Cardiac septum (tissue), 1 donor: ENCODE results near the gene TRIM36. TPM values are rescaled to one million over a fixed set of nuclear protein-coding genes. Genes with fewer than 3 reads are reported as not detected.

Experiments used
- DNase-seq: peaks from one replicate; pipeline ENCODE4 v3.0.0-alpha.2; 2020; ENCODE audit warnings: low spot score
- intact Hi-C: fragments of 100-400 bp; cut with DNase I; formaldehyde crosslinking; loops from one replicate; pipeline ENCODE4 v1.14.0; 2022
- long read RNA-seq: library from polyadenylated mRNA; unstranded; transcript quantifications from one replicate; pipeline ENCODE4 v2.0.0, GENCODE V29; 2021
- total RNA-seq: library from RNA; stranded (reverse); fragmentation: NEBNext Ultra II Directional; extraction: Animal tissue kit (Norgen Biotek cat#: 25700); gene quantifications from one replicate; pipeline ENCODE4 v1.2.1, GENCODE V29; 2021
- donor health status: DM: no; HTN: no; CAD: no.

Gene TRIM36, protein sequence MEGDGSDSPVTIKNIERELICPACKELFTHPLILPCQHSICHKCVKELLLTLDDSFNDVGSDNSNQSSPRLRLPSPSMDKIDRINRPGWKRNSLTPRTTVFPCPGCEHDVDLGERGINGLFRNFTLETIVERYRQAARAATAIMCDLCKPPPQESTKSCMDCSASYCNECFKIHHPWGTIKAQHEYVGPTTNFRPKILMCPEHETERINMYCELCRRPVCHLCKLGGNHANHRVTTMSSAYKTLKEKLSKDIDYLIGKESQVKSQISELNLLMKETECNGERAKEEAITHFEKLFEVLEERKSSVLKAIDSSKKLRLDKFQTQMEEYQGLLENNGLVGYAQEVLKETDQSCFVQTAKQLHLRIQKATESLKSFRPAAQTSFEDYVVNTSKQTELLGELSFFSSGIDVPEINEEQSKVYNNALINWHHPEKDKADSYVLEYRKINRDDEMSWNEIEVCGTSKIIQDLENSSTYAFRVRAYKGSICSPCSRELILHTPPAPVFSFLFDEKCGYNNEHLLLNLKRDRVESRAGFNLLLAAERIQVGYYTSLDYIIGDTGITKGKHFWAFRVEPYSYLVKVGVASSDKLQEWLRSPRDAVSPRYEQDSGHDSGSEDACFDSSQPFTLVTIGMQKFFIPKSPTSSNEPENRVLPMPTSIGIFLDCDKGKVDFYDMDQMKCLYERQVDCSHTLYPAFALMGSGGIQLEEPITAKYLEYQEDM
- total RNA-seq: 0.75 TPM
- long read RNA-seq: 0 reads

DNA sequence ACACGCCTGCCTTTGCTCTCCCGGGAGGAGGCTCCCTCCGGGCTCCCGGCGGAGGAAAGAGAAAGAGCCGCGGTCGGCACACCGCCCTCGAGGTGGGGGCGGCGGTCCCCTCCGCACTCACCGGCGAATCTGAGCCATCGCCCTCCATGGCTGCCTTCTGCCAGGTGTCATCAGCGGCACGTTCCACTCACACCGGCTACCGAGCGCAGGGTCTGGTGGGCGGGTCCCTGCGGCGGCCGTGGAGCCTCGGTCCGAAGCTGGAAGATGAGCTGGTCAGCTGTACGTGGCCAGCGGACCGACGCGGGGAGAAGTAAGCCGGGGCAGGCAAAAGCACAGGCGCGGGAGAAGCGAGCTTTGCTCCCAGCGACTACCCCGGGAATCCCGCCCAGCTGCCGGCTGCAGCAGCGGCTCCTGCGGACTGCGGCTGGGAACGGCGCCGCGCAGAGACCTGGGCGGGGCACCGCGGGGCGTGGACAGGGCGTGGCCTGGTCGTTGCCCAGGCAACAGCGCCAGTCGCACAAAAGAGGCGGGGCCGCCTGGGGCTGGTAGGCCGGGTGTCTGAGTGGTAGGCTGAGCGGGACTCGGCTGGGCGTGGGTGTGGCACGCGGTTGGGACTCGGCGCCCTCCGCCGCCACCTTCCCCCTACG is at the start of gene TRIM36:
Gene TRIM36 (minus strand): TSS at position 422 of the 647 bp plus-strand sequence. CDS start 274 bp downstream, at position 148.
- intact Hi-C loops: loop anchor here (10.0 kb wide), 1 partner anchor 675 kb away; the partner anchor contains the start of genes AP3S1 and ATG12
- peak; percentile 95 for DNase-seq

DNA sequence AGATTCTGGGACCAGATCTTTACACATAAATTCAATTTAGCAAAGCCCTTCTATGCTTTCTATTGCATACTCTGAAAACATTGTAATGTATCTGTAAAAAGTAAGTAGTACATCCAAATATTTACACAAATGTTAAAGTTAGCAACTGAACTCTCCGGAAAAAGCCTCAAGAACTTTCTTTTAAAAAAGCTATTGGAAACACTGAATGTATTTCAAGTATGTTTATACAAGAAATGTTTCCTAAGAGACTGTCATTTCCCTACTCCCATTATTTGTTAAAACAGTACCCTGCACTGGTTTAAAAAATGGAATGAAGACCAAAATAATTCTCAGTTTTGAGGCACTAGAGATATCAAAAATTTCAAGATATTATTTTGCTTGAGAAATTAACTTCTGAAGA is 44.8 kb upstream of the TRIM36 start:
- no peak for DNase-seq
- intact Hi-C loops: no loop called here

DNA sequence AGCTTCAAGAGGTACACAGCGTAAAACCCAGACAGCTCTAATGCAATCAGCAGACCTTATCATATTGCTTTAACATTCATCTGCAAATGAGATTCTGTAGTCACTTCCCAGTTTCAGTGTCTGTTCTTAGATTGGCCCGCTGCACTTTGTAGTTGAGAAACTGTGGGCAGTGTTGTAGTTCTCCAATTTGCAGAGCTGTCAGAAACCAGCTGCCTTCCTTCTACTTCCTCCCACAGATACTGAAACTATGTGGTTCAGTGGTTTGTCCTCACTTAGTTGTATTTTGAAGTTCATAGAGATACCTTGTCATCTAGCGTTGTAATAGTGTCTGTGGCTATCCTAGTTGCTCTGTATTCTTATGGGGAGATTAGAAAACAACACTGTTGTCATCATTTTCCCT is 39.6 kb upstream of the TRIM36 start:
- peak; percentile 75 for DNase-seq
- intact Hi-C loops: no loop called here

DNA sequence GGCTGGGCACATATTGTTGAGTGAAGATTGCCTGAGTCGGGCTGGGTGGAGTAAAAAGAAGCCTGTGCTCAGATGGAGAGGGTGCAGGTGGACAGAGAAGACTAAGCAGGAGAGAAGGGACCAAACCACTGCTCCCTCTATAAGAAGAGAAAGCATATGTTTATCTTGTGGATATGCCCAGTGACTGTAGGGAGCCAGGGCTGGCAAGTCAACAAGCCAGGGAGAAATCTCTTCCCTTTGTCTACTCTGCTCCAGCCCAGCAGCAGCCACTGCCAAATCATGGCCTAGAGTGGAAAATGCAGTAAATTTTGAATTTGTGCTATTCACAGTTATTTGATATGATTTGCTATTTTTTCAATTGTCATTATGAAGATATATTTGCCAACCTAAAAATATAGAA is 33.2 kb upstream of the TRIM36 start:
- intact Hi-C loops: no loop called here
- no peak for DNase-seq

DNA sequence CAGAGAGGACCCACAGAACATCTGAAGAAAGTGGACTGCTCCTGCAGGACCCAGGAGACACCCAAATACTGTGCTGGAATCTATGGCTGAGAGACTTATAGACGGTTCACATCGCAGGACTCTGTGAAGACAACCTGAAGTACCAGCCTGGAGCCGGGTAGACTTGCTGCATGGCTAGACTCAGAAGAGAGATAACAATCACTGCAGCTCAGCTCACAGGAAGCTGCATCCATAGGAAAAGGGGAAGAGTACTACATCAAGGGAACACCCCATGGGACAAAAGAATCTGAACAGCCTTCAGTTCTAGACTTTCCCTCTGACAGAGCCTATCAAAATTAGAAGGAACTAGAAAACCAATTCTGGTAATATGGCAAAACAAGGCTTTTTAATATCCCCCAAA is 26.5 kb upstream of the TRIM36 start:
- no peak for DNase-seq
- intact Hi-C loops: no loop called here

DNA sequence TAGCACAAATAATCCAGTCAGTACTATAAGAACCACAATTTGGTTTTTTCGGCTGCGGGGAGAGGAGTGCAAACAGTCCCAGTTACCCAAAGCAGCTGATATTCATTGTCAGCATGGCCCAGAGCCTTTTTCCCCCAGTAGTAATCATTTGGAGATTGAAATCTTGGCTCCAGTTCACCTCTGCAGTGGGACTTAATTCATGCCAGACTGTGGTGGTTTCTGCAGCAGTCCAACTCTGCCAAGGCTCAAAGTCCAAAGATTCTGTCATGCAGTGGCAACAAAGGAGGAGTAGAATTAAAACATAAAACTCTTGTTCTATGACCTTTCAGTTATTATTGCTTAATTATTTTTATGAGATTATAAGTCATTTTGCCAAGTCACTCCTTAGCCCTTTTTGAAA is 25.0 kb upstream of the TRIM36 start:
- intact Hi-C loops: no loop called here
- DNase-seq: no peak

DNA sequence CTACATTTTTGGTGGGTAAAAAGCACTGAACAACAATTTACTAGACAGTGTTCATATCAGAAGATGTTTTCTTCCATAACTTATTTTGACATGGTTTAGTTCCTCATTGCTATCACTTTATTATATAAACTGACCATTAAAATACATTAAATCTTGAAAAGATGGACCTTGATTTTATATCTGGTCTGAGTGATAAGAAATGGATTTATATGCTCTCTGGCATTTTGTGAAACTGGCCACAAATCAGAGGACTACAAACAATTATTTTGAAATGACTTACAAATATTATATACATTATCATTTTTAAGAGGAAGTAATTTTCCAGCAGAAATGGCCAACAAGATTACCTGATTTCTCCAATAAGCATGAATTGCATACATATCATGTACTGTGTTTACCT is 23.6 kb upstream of the TRIM36 start:
- intact Hi-C loops: no loop called here
- DNase-seq: no peak

DNA sequence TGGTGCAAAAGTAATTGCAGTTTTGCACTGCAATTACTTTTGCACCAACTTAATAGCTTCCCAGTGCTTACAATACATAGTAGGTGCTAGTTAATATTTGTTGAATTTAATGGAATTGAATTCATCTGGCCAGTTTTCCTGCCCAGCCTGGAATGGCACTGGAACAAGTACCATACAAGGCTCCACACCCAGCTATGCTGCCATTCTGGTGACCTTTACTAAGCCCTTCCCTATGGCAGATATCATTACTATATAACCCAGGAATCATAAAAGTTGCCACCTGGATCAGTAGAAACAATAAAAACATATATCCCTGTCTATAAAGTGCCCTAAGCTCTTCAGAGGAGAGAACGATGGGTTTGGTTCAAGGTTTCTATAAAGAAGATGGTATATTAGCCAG is 22.4 kb upstream of the TRIM36 start:
- intact Hi-C loops: no loop called here

DNA sequence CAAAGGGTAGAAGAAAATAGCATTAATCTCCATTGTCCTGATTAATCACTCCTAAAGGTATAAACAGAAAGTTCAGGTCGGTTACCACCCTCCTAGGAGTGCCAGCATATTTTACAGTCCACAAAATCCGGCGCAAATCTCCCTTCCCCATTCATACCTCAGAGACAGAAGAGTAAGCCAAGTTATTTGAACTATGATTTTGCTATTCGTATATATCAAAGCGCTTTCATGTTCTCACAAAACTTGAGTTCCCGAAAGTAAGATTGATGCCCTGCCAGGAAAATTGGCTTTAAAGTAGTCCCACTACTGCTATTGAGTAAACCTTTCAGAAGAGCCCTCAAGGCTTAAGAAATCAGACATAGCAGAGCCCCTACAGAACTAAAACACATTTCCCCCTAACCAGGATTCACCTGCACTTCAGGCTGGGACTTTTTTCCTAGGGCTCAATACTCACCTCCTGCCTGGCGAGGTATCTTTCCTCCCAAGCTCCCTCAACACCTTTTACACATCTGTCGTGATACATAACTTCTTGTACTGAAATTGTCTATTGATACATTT is 21.8 kb upstream of the TRIM36 start:
- intact Hi-C loops: no loop called here
- DNase-seq: no peak

More for the DNA sequence above, 22.4 kb upstream of the TRIM36 start:
- DNase-seq: no peak

DNA sequence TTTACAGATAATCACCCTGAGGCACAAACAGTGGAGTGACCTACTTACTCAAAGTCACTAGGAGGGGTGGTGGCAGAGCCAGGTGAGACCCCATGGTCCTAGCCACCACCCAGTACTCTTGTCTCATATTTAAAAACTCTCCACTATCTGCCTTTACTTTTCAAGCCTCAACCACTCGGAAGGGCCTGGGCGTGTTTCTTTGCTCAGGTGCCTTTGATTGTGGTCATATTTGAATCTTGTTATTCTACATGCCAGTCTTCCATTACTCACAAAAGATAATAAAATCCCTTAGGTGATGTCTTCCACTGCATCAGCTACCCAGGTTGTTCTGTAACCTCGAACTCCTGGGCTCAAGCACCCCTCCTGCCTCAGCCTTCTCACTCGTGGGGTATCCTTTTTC is 20.7 kb upstream of the TRIM36 start:
- DNase-seq: no peak
- intact Hi-C loops: no loop called here

DNA sequence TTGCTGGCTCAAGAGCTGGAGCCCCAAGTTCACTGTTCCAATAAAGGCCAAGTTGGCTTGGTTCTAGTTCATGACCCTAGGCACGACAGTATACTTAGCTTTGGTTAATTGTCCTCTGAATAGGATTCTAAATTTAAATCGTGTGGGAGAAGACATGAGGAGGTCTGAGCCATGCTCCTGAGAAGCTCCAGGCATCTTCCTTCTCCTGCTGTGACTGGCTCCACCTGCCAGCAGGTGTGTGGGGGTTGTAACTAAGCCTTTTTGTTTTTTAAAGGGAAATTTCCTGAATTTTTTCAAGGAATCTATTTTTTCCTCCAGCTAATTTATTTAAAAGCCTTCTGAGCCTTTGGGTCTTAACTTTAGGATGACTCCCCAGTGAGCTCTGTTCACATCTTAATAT is 20.2 kb upstream of the TRIM36 start:
- DNase-seq: no peak
- intact Hi-C loops: no loop called here

DNA sequence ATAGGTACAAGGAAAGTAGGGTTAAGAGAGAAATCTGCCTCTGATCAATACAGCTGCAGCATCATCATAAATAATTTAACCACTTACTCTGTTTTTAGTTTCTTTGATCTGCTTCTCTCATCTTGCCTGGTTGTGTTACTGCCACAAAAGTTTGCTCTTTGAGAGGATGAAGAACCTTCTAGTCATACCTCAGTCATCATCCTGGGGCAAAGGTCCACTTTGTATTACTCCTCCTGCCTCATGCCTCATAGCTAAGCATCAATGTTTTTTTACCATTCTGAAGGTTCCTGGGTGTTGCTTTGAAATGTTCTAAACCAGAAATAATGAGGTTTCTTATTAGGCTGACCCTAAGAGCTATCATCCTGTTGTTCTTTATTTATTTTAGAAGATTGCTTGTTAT is 17.1 kb upstream of the TRIM36 start:
- intact Hi-C loops: no loop called here
- no peak for DNase-seq

DNA sequence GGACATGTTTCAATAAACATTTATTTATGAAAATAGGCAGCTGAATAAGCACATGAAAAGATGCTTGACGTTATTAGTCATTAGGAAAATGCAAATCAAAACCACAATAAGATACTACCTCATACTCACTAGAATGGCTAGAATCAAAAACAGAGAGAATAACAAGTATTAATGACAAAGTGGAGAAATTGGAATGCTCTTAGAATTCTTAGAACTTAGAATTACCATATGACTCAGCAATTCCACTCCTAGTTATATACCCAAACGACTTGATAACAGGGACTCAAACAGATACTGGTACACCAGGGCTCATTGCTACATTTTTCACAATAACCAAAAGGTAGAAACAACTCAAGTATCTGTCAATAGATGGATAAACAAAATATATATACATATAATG is 15.1 kb upstream of the TRIM36 start:
- intact Hi-C loops: no loop called here
- DNase-seq: no peak

DNA sequence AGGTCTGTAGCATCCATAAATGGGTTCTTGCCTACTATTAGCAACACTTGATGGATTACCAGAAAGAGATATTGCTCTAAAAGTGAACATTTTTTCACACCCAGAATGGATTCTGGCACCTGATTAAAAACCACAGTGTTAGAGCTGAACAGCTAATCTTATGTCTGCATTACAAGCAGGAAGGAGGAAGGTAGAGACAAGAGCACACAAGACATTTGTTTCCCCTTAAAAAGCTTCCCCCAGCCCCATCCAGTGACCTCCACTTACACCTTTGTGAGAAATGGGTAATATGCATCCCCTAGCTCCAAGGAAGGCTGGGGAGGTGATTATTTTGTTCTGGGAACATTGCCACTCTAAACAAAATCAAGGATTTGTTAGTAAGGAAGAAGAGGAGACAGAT is 12.0 kb upstream of the TRIM36 start:
- intact Hi-C loops: no loop called here
- DNase-seq: no peak

DNA sequence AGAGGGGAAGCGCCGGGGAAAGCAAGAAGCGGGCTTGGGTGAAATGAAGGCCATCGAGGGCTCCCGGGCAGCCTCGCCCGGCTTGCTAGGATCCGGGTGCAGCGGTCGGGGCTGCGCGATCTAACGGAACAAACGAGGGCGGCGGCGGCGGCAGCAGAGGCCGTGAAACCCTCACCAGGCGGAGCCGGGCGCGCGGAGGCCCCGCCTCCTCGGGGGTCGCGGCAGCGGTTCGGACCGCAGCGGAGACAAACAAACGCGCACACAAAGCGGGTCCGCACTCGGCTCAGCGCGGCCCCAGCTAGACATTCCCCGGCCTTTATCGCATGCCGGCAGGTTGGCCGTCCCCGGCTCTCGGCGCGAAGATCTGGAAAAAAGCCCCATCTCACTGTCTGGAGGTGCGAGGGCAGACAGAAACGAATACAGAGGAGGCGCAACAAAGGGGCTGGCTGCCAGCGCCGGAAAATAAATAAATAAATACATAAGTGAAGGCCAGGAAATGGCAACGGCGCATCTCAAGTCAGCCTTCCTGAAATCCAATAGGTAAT is 10.5 kb upstream of the TRIM36 start:
- intact Hi-C loops: no loop called here
- no peak for DNase-seq

DNA sequence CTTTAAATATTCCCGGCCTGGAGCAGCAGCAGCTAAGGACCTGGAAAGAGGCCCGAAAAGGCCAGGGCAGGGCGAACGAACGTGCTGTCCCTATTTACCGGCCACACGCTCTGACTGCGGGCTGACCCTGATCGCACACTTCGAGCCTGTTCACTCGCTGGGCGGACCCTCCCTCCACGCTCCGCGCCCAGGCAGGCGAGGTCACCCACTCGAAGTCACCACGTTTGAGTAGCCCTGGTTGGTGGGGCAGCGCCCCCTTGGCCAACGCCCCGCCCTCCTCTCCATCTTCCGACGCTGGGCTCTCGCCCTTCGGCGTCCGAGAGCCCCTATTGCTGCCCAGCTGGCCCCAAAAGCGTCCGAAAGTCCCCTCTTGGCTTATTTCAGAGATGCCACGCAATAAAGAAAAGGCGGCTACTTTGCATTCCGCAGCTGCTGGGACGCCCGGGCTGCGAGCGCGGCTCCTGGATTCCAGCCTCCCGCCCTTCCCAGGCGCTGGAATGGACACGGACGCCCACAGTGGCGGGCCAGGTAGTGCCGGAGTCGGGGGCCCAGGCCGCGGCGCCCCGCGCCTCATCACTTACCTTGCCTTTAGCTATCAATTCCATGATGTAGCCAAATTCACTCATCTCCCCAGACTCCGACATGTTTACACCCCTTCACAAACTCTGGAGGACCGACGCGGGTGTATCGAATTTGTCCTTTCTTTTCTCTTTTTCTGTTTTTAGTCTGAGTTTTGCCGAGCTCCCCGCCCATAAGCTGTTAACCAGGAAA is 9.9 kb upstream of the TRIM36 start:
- intact Hi-C loops: loop anchor here (10.0 kb wide), 1 partner anchor 665 kb away; the partner anchor contains the start of genes AP3S1 and ATG12
- DNase-seq: no peak

DNA sequence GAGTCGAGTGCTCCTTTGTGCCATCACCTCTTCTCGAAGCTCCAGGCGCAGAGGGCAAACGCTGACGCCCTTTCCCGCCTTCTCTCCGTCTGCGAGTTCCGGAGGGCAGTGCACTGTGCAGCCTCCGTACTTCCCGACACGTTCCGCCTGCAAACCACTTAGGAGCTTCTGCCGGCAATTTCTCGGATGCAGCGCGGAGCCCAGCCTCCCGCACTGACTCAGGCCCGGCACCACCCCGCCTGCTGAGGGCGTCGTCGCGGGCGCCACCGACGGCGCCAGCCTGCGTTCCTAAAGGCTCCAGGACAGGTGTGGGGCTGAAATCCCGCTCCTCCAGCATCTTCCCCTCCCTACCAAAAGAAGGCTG is 9.3 kb upstream of the TRIM36 start:
- no peak for DNase-seq
- intact Hi-C loops: loop anchor here (10.0 kb wide), 1 partner anchor 666 kb away; the partner anchor contains the start of genes AP3S1 and ATG12

DNA sequence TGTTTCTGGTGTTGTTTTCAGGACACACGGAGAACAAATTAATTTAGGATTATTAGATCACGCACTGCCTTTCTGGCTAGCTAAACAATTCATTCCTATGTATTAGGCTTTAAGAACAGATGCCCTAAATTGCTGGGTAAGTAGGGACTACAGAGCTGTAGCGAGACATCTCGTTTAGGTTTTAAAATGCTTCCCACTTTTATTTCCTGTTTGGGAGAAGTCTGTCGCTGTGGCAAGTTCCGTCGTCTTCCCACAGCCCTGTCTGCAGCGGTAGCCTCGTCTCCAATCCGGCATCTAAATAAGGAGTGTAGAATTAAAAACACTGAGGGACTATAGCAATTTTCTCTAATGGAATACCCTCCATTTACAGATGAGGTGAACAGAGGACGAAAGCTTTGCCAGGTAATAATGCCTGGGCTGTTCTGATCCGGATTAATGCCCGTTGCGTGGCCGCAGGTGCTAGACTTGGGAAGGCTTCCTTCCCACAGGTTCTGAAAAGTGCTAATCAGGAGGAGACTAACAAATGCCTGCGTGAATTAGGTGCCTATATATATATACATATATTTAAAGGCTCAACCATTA is 1.3 kb upstream of the TRIM36 start:
- intact Hi-C loops: loop anchor here (10.0 kb wide), 1 partner anchor 674 kb away; the partner anchor contains the start of genes AP3S1 and ATG12
- DNase-seq: no peak
